Omental fat pad (tissue), 4 donors: ENCODE results near the gene P2RX5. TPM values are rescaled to one million over a fixed set of nuclear protein-coding genes. Genes with fewer than 3 reads are reported as not detected.

Source experiments
- ATAC-seq: fragments of 150-250 bp; one replicate; pipeline ENCODE4 v1.9.1; 2016; ENCODE audit warnings: mild to moderate bottlenecking, moderate library complexity; ENCODE audit not compliant: low FRiP score
- DNase-seq: peaks from one replicate; pipeline ENCODE4 v3.0.0-alpha.2; 2019; ENCODE audit warnings: low spot score
- total RNA-seq, 4 donors: library from RNA; depleted of rRNA; stranded (reverse); fragments of >200 nt; gene quantifications; one replicate each; pipeline ENCODE4 v1.1.0, GENCODE V29; 2016
- TF ChIP-seq, protein P1 (sequence below), 3 donors: fragments of 450-650 bp; IDR thresholded peaks; one replicate each; pipeline ENCODE4 v1.5.1; 2016 to 2017; ENCODE audit warnings: antibody characterized with exemption in 3 of 3, mild to moderate bottlenecking in 3 of 3, moderate library complexity in 2 of 3

Gene P2RX5
- total RNA-seq, 4 donors from 2014 or later = 0.84 to 2.4 (median 0.94) TPM

- TF ChIP-seq, protein P1, sequence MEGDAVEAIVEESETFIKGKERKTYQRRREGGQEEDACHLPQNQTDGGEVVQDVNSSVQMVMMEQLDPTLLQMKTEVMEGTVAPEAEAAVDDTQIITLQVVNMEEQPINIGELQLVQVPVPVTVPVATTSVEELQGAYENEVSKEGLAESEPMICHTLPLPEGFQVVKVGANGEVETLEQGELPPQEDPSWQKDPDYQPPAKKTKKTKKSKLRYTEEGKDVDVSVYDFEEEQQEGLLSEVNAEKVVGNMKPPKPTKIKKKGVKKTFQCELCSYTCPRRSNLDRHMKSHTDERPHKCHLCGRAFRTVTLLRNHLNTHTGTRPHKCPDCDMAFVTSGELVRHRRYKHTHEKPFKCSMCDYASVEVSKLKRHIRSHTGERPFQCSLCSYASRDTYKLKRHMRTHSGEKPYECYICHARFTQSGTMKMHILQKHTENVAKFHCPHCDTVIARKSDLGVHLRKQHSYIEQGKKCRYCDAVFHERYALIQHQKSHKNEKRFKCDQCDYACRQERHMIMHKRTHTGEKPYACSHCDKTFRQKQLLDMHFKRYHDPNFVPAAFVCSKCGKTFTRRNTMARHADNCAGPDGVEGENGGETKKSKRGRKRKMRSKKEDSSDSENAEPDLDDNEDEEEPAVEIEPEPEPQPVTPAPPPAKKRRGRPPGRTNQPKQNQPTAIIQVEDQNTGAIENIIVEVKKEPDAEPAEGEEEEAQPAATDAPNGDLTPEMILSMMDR (IDR thresholded peaks at IDR 0.05) = no peak
- DNase-seq (no peak), ATAC-seq (no peak)
These were observed 60.3 kb downstream of the P2RX5 start for GRCh38 chr17:3635474-3636153.

DNA sequence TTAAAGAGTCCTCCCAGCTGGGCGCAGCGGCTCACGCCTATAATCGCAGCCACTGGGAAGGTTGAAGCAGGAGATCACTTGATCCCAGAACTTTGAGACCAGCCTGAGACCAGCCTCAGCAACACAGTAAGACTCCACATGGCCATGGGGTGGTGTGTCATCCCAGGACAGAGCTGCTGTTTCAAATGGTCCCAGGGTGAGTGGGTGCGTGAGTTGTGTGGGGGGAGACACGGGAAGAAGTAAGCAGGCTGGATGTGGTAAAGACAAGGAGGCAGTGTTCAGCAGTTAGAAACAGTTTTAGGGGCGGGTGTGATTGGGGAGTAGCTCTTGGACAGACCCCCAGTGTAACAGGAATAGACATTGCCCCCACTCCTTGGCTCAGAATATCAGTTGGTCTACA is 63.7 kb downstream of the P2RX5 start:
- TF ChIP-seq, protein P1 (IDR thresholded peaks at IDR 0.05) = no peak
- ATAC-seq (no peak), DNase-seq (no peak)

GRCh38 chr17:3630781-3631180 is 65.2 kb downstream of the P2RX5 start:
- TF ChIP-seq, protein P1 (IDR thresholded peaks at IDR 0.05) = no peak
- DNase-seq = no peak
- no peak for ATAC-seq

GRCh38 chr17:3627769-3628167 is 68.2 kb downstream of the P2RX5 start:
- TF ChIP-seq, protein P1 (IDR thresholded peaks at IDR 0.05) = no peak
- ATAC-seq = no peak

GRCh38 chr17:3626831-3627768 is 68.9 kb downstream of the P2RX5 start:
- DNase-seq = no peak
- TF ChIP-seq, protein P1 (IDR thresholded peaks at IDR 0.05) = no peak
- no peak for ATAC-seq

More at GRCh38 chr17:3627769-3628167, 68.2 kb downstream of the P2RX5 start:
- DNase-seq = no peak

Other genes with a start within 250 kb of the P2RX5 start
- 1 to 10 TPM in 1 of 4 donors, under 1 TPM in 1, not detected in 2; 0.93 to 1.8 TPM for gene SPATA22, start 224.3 kb downstream of the P2RX5 start, total RNA-seq
- 10 to 100 TPM in 1 of 4 donors, 1 to 10 TPM in 3; 4.5 to 14.7 (median 6.2) TPM for gene ASPA, start 220.2 kb downstream of the P2RX5 start, total RNA-seq
- gene TRPV3, start 138.3 kb downstream of the P2RX5 start, total RNA-seq = 1 to 10 TPM in 1 of 4 donors, under 1 TPM in 3; 0.36 to 3.0 (median 0.86) TPM
- 1 to 10 TPM; 1.7 to 9.9 (median 2.7) TPM for gene TRPV1, start 86.7 kb downstream of the P2RX5 start, total RNA-seq
- gene SHPK, start 59.9 kb downstream of the P2RX5 start, total RNA-seq = 10 to 100 TPM in 3 of 4 donors, 1 to 10 TPM in 1; 9.4 to 25.5 (median 12.1) TPM
- gene CTNS, start 59.4 kb downstream of the P2RX5 start, total RNA-seq = 10 to 100 TPM; 18.8 to 29.9 (median 23.1) TPM
- 100 to 1,000 TPM in 2 of 4 donors, 10 to 100 TPM in 2; 69.8 to 141 (median 100) TPM for gene TAX1BP3, start 27.6 kb downstream of the P2RX5 start, total RNA-seq
- gene EMC6, start 27.3 kb downstream of the P2RX5 start, total RNA-seq = 10 to 100 TPM in 3 of 4 donors, 1 to 10 TPM in 1; 9.8 to 19.4 (median 13.0) TPM
- gene HASPIN, start 27.7 kb upstream of the P2RX5 start, total RNA-seq = under 1 TPM in 3 of 4 donors, not detected in 1; 0.19 to 0.69 (median 0.24) TPM
- gene ITGAE, start 105.0 kb upstream of the P2RX5 start, total RNA-seq = 10 to 100 TPM; 17.0 to 30.7 (median 22.2) TPM
- gene NCBP3, start 150.1 kb upstream of the P2RX5 start, total RNA-seq = 10 to 100 TPM; 16.3 to 31.9 (median 23.9) TPM
- gene CAMKK1, start 196.9 kb upstream of the P2RX5 start, total RNA-seq = 1 to 10 TPM; 4.3 to 9.9 (median 8.2) TPM
- 1 to 10 TPM; 1.1 to 4.7 (median 2.7) TPM for gene P2RX1, start 220.3 kb upstream of the P2RX5 start, total RNA-seq